HEK293 (cell line): ENCODE results near the gene PLEKHG5.

Experiments used
- ATF2 ChIP-seq: fragments of 450-650 bp; formaldehyde crosslinking; IDR thresholded peaks from 2 replicates; pipeline ENCODE4 v1.5.1; 2016; ENCODE audit warnings: missing biosample characterization, missing genetic modification characterization, low read depth
- EGR2 ChIP-seq: fragments of 450-650 bp; formaldehyde crosslinking; IDR thresholded peaks from 2 replicates; pipeline ENCODE4 v1.5.1; 2016; ENCODE audit warnings: low read depth, missing biosample characterization, missing genetic modification characterization
- GLIS1 ChIP-seq: fragments of 450-650 bp; formaldehyde crosslinking; IDR thresholded peaks from 2 replicates; pipeline ENCODE4 v1.5.1; 2016; ENCODE audit warnings: missing biosample characterization, missing genetic modification characterization
- HOXD13 ChIP-seq: sonication (generic); formaldehyde crosslinking; IDR thresholded peaks from 2 replicates; pipeline ENCODE4 v1.8.0; 2022; ENCODE audit warnings: missing genetic modification reagents, borderline replicate concordance
- KLF16 ChIP-seq: fragments of 450-650 bp; formaldehyde crosslinking; IDR thresholded peaks from 2 replicates; pipeline ENCODE4 v1.5.1; 2017; ENCODE audit warnings: missing biosample characterization, missing genetic modification characterization
- KLF17 ChIP-seq: fragments of 450-650 bp; formaldehyde crosslinking; IDR thresholded peaks from 2 replicates; pipeline ENCODE4 v1.5.1; 2016; ENCODE audit warnings: missing biosample characterization, missing genetic modification characterization
- KLF7 ChIP-seq: fragments of 450-650 bp; formaldehyde crosslinking; IDR thresholded peaks from 2 replicates; pipeline ENCODE4 v1.5.1; 2016; ENCODE audit warnings: missing biosample characterization, missing genetic modification characterization, borderline replicate concordance
- KLF8 ChIP-seq: fragments of 450-650 bp; formaldehyde crosslinking; IDR thresholded peaks from 2 replicates; pipeline ENCODE4 v1.5.1; 2016; ENCODE audit warnings: missing biosample characterization, missing genetic modification characterization
- OVOL3 ChIP-seq: fragments of 450-650 bp; formaldehyde crosslinking; IDR thresholded peaks from 2 replicates; pipeline ENCODE4 v1.5.1; 2016; ENCODE audit warnings: missing biosample characterization, missing genetic modification characterization
- PRDM1 ChIP-seq: fragments of 450-650 bp; formaldehyde crosslinking; IDR thresholded peaks from 2 replicates; pipeline ENCODE4; 2016; ENCODE audit warnings: missing biosample characterization, missing genetic modification characterization
- PRDM2 ChIP-seq: fragments of 450-650 bp; formaldehyde crosslinking; IDR thresholded peaks from 2 replicates; pipeline ENCODE4 v1.5.1; 2016; ENCODE audit warnings: missing biosample characterization, missing genetic modification characterization, borderline replicate concordance
- REPIN1 ChIP-seq: fragments of 450-650 bp; formaldehyde crosslinking; IDR thresholded peaks from 2 replicates; pipeline ENCODE4 v1.5.1; 2017; ENCODE audit warnings: missing biosample characterization, missing genetic modification characterization, low read depth
- TSHZ1 ChIP-seq: fragments of 450-650 bp; formaldehyde crosslinking; IDR thresholded peaks from 2 replicates; pipeline ENCODE4 v1.5.1; 2016; ENCODE audit warnings: missing biosample characterization, missing genetic modification characterization, borderline replicate concordance
- YY2 ChIP-seq: fragments of 450-650 bp; formaldehyde crosslinking; IDR thresholded peaks from 2 replicates; pipeline ENCODE4 v1.5.1; 2016; ENCODE audit warnings: missing biosample characterization, missing genetic modification characterization
- ZBTB49 ChIP-seq: fragments of 450-650 bp; formaldehyde crosslinking; IDR thresholded peaks from 2 replicates; pipeline ENCODE4 v1.5.1; 2016; ENCODE audit warnings: missing biosample characterization, missing genetic modification characterization, low read depth
- ZNF10 ChIP-seq: fragments of 450-650 bp; formaldehyde crosslinking; IDR thresholded peaks from 2 replicates; pipeline ENCODE4 v1.5.1; 2017; ENCODE audit warnings: missing biosample characterization, missing genetic modification characterization
- ZNF133 ChIP-seq: fragments of 450-650 bp; formaldehyde crosslinking; IDR thresholded peaks from 2 replicates; pipeline ENCODE4 v1.5.1; 2016; ENCODE audit warnings: missing biosample characterization, missing genetic modification characterization
- ZNF2 ChIP-seq: fragments of 450-650 bp; formaldehyde crosslinking; IDR thresholded peaks from 2 replicates; pipeline ENCODE4 v1.5.1; 2016; ENCODE audit warnings: missing biosample characterization, missing genetic modification characterization
- ZNF202 ChIP-seq: fragments of 450-650 bp; formaldehyde crosslinking; IDR thresholded peaks from 2 replicates; pipeline ENCODE4 v1.5.1; 2016; ENCODE audit warnings: missing biosample characterization, missing genetic modification characterization, borderline replicate concordance
- ZNF335 ChIP-seq: fragments of 450-650 bp; formaldehyde crosslinking; conservative IDR thresholded peaks from 2 replicates; pipeline ENCODE4 v1.5.1; 2016; ENCODE audit warnings: missing biosample characterization, missing genetic modification characterization
- ZNF394 ChIP-seq: fragments of 450-650 bp; formaldehyde crosslinking; IDR thresholded peaks from 2 replicates; pipeline ENCODE4 v1.5.1; 2016; ENCODE audit warnings: missing biosample characterization, missing genetic modification characterization, mild to moderate bottlenecking, moderate library complexity, borderline replicate concordance
- ZNF580 ChIP-seq: fragments of 450-650 bp; formaldehyde crosslinking; IDR thresholded peaks from 2 replicates; pipeline ENCODE4 v1.5.1; 2016; ENCODE audit warnings: missing biosample characterization, missing genetic modification characterization
- ZSCAN30 ChIP-seq: fragments of 450-650 bp; IDR thresholded peaks from 2 replicates; pipeline ENCODE4 v1.5.1; 2018; ENCODE audit warnings: missing biosample characterization, mild to moderate bottlenecking, missing genetic modification characterization, moderate library complexity

The PLEKHG5 gene

GRCh38 chr1:6490181-6491080 is 1.0 kb downstream of the PLEKHG5 start (continued):
- no peak for TF ChIP-seq TSHZ1
- TF ChIP-seq ZSCAN30 (tag by site-specific recombination), result peak; percentile 86
- no peak for TF ChIP-seq ZBTB49 (tag by site-specific recombination)
- no peak for TF ChIP-seq PRDM1 (tag by site-specific recombination)
- no peak for TF ChIP-seq ZNF133 (tag by site-specific recombination)
- no peak for TF ChIP-seq YY2
- peak; percentile 88 for TF ChIP-seq ZNF2 (tag by site-specific recombination)
- TF ChIP-seq OVOL3, result no peak
- no peak for TF ChIP-seq ZNF10 (tag by site-specific recombination)
- TF ChIP-seq KLF7 (tag by site-specific recombination), result 0 out of 2 replicates have a peak, but pooled peaks have one; percentile 40
- TF ChIP-seq REPIN1, result no peak
- TF ChIP-seq ZNF202 (tag by site-specific recombination), result no peak
- 0 out of 2 replicates have a peak, but pooled peaks have one; percentile 41 for TF ChIP-seq ZNF394 (tag by site-specific recombination)
- no peak for TF ChIP-seq HOXD13 (CRISPR knock-in tag)
- peak; percentile 83 for TF ChIP-seq GLIS1 (tag by site-specific recombination)
- TF ChIP-seq EGR2 (tag by site-specific recombination), result no peak
- TF ChIP-seq KLF16 (tag by site-specific recombination), result peak; percentile 62
- no peak for TF ChIP-seq ZNF580 (tag by site-specific recombination)
- peak; percentile 82 for TF ChIP-seq KLF17 (tag by site-specific recombination)
- no peak for TF ChIP-seq PRDM2 (tag by site-specific recombination)
- no peak for TF ChIP-seq ATF2 (tag by site-specific recombination)
- TF ChIP-seq KLF8 (tag by site-specific recombination), result peak; percentile 83
- TF ChIP-seq ZNF335, result peak; percentile 88
